Stomach (tissue), 4 donors: ENCODE data around the gene NXPH3.

Experiments used
- CTCF ChIP-seq, 7 experiments: fragments of 450-650 bp in 4 of 7; fragments of 200-600 bp in 3 of 7; sonication (generic) in 3 of 7; IDR thresholded peaks; one replicate each; pipeline ENCODE4 v1.5.1; 2016 to 2019; ENCODE audit warnings: antibody characterized with exemption in 7 of 7, control low read depth in 2 of 7, mild to moderate bottlenecking in 1 of 7
- EP300 ChIP-seq: sonication (generic); formaldehyde crosslinking; IDR thresholded peaks from one replicate; pipeline ENCODE4 v1.6.1; 2017; ENCODE audit warnings: antibody characterized with exemption
- POLR2A ChIP-seq, 4 donors: fragments of 450-650 bp; IDR thresholded peaks; one replicate each; pipeline ENCODE4 v1.6.1; 2016; ENCODE audit warnings: antibody characterized with exemption in 4 of 4, control low read depth in 2 of 4, mild to moderate bottlenecking in 1 of 4, moderate library complexity in 1 of 4
- POLR2AphosphoS5 ChIP-seq, 3 donors: sonication (generic); formaldehyde crosslinking; IDR thresholded peaks; one replicate each; pipeline ENCODE4 v1.6.1; 2016; ENCODE audit warnings: antibody characterized with exemption in 3 of 3

GRCh38 chr17:49565948-49566491, 9.7 kb upstream of the NXPH3 start:
- TF ChIP-seq EP300 = peak; percentile 94
- no peak for TF ChIP-seq CTCF (IDR thresholded peaks at IDR 0.05)
- no peak for TF ChIP-seq POLR2A (IDR thresholded peaks at IDR 0.05)
- peak; percentile 70 to 96 (median 91) for TF ChIP-seq POLR2AphosphoS5 (IDR thresholded peaks at IDR 0.05)
